Omental fat pad (tissue), 4 donors: ENCODE data around the gene MRPL55. TPM values are rescaled to one million over a fixed set of nuclear protein-coding genes. Genes with fewer than 3 reads are reported as not detected.

ENCODE experiments used
- ATAC-seq: fragments of 150-250 bp; one replicate; pipeline ENCODE4 v1.9.1; 2016; ENCODE audit warnings: mild to moderate bottlenecking, moderate library complexity; ENCODE audit not compliant: low FRiP score
- DNase-seq: peaks from one replicate; pipeline ENCODE4 v3.0.0-alpha.2; 2019; ENCODE audit warnings: low spot score
- total RNA-seq, 4 donors: library from RNA; depleted of rRNA; stranded (reverse); fragments of >200 nt; gene quantifications; one replicate each; pipeline ENCODE4 v1.1.0, GENCODE V29; 2016
- TF ChIP-seq, protein P1 (sequence below), 3 donors: fragments of 450-650 bp; IDR thresholded peaks; one replicate each; pipeline ENCODE4 v1.5.1; 2016 to 2017; ENCODE audit warnings: antibody characterized with exemption in 3 of 3, mild to moderate bottlenecking in 3 of 3, moderate library complexity in 2 of 3

The MRPL55 gene
- total RNA-seq, 4 donors from 2014 or later, result 47.1 to 95.5 (median 71.7) TPM

DNA sequence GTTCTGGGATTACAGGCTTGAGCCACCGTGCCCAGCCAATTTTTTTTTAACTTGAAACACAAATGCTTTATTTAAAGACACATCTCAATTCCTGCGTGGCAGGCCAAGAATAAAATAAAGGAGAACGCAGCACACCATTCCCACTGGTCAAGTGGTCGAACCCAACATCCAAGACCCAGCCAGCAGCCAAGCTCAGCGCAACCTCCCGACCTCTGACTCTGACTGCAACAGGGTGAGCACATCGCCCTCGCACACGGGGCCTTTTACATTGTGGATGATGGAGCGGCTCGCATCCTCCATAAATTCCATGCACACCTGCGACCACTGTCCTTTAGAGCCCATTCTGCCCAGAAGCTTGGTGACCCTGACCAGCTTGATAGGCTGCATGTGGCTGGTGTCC is 25.5 kb upstream of the MRPL55 start:
- TF ChIP-seq, protein P1, sequence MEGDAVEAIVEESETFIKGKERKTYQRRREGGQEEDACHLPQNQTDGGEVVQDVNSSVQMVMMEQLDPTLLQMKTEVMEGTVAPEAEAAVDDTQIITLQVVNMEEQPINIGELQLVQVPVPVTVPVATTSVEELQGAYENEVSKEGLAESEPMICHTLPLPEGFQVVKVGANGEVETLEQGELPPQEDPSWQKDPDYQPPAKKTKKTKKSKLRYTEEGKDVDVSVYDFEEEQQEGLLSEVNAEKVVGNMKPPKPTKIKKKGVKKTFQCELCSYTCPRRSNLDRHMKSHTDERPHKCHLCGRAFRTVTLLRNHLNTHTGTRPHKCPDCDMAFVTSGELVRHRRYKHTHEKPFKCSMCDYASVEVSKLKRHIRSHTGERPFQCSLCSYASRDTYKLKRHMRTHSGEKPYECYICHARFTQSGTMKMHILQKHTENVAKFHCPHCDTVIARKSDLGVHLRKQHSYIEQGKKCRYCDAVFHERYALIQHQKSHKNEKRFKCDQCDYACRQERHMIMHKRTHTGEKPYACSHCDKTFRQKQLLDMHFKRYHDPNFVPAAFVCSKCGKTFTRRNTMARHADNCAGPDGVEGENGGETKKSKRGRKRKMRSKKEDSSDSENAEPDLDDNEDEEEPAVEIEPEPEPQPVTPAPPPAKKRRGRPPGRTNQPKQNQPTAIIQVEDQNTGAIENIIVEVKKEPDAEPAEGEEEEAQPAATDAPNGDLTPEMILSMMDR (IDR thresholded peaks at IDR 0.05), result no peak
- no peak for DNase-seq
- no peak for ATAC-seq

DNA sequence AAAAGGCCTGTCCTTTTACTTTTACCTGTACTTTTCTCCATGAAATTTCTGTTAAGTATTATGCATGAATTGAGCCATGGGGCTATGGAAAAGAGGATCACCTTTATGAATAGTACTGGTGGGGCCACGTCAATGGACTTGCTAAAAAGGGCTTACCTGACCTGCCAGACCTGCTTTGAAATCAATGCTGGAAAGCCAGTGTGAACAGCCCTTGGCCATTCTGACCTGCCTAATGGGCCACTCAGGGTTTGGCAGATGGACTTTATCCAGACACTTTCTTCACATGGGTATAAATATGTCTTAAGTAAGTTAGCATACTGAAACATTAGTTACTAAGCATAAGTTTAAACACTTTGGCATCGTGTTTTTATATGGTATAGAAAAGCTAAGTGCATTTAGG is 22.7 kb upstream of the MRPL55 start:
- TF ChIP-seq, protein P1 (IDR thresholded peaks at IDR 0.05), result no peak
- DNase-seq (no peak), ATAC-seq (no peak)

DNA sequence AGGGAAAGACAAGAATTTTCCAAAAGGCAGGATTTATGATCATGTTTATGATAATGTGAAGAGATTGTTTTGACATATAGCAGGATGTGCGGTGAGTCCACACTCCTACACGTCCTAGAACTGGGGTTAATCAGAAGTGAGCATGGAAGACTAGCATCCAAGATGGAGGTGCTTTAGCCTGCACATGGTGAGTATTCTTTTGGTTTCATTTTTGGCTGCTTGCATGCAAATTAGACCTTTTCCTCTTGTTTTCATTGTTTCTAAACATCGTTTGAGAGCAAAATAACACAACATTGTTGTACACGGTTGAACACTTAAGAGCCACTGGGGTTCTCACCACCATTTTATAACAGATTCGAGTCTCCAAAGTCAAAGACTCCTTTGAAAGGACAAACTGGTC is 16.1 kb upstream of the MRPL55 start:
- TF ChIP-seq, protein P1 (IDR thresholded peaks at IDR 0.05), result no peak
- ATAC-seq (no peak), DNase-seq (no peak)

DNA sequence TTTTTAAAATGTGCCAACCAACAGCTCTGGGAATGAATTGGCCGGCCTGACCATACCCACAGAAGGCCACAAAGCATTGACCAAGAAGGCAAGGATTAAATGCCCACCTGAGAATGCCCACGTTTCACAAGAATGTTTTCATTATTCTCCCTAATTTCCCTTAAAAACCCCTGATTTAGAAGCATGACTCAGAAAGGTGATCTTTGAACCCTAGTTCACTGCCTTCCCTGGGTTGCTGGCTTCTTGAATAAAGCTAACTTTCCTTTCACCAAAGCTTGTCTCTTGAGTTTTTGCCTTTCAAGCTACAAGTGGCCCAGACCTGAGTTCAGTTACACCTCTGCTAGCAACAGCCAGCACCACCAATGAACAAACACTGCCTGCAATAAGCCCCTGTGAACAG is 14.4 kb upstream of the MRPL55 start:
- ATAC-seq, result no peak
- no peak for DNase-seq
- TF ChIP-seq, protein P1 (IDR thresholded peaks at IDR 0.05), result no peak

DNA sequence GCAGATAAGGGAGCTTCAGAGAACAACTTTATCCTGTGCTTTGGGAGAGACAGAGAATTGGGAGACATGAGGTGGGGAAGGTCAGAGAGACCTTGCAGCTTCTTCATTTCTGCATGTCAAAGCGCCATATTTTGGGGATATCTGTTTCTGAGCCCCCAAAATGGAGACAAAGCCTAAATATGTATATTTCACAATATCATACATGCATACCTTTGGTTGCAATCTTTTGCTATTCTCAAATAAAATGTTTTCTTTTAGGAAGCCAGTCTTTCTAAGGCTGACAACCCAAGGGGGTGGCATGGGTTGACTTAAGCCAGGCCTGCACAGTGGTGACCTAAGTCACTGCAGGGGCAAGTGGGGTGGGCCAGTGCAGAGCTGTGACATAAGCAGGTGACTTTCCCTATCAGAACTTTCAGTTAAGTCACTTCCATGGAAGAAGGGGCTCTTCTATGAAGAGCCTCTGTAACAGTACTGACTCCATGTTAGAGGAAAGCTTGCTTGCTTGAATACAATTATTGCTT is 13.9 kb upstream of the MRPL55 start:
- DNase-seq (no peak), ATAC-seq (no peak)
- TF ChIP-seq, protein P1 (IDR thresholded peaks at IDR 0.05), result no peak

DNA sequence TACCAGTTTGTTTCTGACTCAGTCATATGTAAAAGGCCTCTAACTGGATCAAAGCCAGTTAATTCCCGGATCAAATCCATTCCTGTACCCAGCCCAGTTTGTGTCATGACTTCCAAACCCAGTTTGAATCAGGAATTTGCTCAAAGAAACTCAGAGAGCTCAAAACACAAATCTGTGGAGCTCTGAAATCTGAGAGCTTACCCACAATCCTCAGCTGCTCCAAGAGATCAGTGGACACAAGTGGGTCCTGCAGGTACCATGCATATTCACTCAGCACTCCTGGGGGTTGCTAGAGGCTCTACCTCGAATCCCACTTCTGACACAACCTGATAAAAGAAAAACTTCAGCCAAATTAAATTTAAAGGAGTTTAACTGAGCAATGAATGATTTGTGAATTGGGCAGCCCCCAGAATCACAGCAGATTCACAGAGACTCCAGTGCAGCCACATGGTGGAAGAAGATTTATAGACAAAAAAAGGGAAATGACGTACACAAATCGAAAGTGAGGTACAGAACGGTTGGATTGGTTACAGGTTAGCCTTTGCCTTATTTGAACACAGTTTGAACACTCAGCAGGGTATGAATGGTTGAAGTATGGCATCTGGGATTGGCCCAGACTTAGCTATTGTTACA is 11.9 kb upstream of the MRPL55 start:
- DNase-seq, result no peak
- no peak for ATAC-seq
- TF ChIP-seq, protein P1 (IDR thresholded peaks at IDR 0.05), result no peak

DNA sequence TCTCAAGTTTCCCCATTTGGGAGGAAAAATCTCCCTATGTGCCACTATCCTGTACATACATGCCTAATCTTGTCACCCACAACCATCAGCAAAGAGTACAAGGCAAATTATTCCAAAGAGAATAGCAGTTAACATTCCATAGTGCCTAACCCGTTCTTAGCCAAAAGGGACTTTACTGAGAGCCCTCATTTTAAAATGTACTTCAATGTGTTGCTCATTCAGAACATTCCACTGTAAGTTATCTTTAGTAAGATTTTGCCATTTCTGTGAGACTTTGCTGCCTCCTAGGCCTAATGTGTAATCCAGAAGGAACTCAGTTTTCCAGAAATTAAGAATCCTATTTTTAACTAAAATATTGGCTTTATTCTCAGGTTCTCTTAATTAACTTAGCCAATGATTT is 11.3 kb upstream of the MRPL55 start:
- TF ChIP-seq, protein P1 (IDR thresholded peaks at IDR 0.05), result no peak
- DNase-seq, result no peak
- no peak for ATAC-seq
